IPS-NIHi7 (cell line): ENCODE measurements around the gene MYO1E.
"Not testable (repeated sequence)": the region's sequence is repeated elsewhere in the genome, so short reads cannot be mapped to it uniquely, and the experiment has no call there.

ENCODE experiments used
- DNase-seq: peaks from one replicate; pipeline ENCODE4 v3.0.0; 2012; ENCODE audit warnings: mixed read lengths; ENCODE audit errors: extremely low spot score

MYO1E gene

DNA sequence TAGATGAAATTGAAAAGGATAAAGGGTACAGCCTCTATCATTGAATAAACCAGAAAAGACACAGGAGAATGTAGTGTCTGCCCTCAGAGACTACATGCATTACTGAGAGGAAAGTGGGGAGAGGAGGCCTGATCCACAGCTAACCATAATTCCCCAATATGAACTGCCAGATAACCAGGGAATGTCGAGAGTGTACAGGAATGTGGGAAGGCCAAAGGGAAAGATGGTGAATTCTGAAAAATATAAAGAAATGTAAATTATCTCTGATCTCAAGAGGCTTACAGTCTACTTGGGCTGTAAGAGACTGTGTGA is 22.3 kb downstream of the MYO1E start:
- no peak for DNase-seq

DNA sequence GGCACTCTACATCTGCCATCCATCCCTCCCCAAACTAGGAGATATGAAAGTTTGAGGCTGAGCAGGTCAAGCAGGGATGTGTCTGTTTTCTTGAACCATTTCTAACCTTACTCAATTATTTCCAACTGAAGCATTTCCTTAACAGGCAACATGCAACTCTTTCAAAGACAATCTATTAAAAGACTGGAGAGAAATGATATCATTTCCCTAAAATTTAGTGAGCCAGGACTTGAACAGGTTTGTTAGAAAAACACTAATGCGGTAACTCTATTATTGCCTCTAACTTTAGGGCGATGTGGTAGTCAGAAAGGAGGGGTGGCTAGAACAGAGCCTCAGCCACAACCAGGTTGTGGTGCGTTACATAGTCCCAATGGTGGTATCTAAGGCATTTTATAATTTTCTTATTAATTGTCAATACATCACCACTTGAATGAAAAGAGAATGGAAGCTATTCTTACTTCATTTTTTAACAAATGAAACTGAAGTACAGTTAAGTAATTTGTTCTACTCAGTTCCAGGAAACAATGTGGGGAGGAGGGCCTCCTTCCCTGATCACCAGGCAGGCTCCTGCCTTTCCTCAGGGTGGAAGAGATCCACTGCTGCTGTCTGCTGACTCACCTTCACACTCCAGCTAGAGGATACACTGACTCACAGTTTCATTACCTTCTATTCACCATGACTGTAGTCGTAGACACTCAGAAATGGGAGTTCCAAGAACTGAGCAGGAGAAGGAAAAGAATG is 22.8 kb downstream of the MYO1E start:
- DNase-seq: peak; percentile 72

DNA sequence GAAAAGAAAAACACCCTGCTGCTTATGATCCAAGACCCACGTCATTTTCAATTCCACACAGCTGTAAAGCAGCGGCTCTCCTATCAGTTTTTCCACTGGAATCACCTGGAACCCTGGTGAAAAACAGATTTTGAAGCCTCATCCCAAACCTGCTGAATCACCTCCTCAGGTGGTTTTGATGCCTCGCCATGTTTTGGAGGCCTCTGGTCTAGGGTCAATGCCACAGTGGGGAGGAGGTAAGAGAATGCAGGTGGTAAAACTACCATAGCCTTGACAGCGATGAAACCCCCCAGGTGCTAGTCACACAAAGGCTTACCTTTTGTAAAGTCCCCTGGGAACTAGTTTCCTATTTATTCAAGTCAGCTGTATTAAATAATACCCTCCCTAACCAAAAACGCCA is 24.8 kb downstream of the MYO1E start:
- DNase-seq: no peak

DNA sequence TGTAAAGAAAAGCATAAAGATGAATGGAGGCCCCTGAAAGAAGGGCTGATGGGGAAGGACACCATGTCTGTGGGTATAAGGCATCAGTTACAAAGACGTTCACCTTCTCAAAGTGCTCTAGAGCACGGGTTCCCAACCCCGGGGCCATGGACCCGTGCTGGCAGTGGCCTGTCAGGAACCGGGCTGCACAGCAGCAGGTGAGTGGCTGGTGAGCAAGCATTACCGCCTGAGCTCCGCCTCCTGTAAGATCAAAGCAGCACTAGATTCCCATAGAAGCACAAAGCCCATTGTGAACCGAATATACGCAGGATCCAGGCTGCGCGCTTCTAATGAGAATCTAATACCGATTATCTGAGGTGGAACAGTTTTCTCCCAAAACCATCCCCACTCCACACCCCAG is 25.7 kb downstream of the MYO1E start:
- DNase-seq: no peak

DNA sequence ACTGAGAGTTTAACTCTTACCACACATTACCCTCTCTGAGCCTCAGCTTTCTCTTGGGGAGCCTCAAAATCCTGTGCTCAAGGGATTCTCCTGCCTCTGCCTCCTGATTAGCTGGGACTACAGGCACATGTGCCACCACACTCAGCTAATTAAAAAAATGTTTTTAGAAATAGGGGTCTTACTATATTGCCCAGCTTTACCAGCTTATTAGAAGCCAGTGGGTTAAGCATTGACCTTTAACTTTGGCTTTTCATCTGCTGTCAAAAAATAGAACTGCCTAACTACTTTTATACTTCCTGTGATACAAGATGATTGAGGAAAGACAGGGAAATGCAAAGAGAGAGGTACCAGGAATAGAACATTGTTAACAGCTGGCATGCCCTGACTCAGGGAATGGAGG is 27.3 kb downstream of the MYO1E start:
- DNase-seq: no peak

DNA sequence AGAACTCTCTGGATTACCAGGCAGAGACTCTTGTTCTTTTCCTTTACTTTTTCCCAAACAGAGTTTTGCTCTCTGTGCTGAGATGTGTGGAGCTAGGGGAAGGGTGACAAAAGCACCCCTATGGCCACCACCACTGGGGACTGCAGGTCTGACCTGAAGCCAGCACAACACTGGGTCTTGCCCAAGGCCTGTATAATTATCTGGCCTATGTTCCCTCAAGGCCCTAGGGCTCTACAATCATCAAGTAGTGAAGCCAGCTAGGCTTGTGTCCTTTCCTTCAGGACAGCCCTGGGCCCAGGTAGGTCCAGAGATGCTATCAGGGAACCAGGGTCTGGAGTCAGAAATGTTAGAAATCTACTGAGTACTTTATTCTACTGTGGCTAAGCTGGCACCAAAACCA is 28.4 kb downstream of the MYO1E start:
- no peak for DNase-seq

DNA sequence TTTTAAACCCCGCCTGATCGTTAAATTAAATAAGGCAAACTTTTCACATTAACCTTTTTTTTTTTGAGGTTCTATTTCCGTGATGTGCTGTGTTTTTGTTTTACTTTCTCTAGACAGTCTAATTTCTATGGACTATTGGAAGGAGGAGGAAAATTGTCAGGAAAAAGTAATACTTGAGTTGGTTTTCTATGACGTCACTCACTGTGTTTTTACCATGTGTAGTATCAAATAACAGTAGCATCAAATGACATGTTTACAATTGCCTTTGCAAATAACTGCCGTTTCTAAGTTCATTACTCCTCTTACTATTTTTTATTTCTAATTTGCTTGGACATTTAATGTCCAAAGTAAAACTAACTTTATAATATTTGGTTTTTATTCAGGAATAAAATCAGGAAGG is 32.3 kb downstream of the MYO1E start:
- no peak for DNase-seq

DNA sequence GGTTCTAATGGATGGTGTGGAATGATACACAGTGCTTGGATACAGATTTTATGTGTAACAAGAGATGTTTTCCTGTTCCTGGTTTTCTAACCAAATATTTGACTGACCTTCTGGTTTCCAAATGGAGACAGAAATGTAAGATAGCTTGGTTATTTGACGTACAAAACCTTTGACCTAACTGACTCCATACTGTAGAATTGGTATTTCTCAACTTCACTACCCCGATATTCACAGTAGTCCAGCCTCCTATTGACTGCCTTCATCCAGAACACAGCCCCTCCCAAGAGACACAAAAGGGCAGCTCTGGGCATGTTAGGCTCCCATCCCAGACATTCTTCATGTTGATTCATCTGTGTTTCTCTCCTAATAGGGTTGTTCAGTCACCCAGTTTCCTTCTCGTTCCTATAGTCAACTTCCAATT is 33.4 kb downstream of the MYO1E start:
- DNase-seq: no peak

DNA sequence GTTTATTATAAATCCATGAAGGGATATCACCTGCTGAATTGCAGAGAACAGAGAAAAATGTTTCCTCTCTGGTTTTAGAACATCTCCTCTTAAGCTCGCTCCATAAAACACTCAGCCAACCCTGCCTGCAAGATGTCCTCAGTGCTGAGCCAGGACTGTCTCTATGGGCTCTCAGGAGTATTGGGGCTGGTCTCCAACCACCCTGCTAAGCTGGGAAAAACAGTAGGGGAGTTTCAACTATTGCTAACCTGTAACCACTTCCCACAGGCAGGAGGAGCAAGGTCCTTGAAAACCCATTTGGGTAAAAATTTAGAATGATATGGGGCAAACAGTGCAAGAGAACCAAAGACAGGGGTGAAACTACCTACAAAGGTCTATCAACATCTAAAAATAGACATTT is 34.3 kb downstream of the MYO1E start:
- DNase-seq: no peak

DNA sequence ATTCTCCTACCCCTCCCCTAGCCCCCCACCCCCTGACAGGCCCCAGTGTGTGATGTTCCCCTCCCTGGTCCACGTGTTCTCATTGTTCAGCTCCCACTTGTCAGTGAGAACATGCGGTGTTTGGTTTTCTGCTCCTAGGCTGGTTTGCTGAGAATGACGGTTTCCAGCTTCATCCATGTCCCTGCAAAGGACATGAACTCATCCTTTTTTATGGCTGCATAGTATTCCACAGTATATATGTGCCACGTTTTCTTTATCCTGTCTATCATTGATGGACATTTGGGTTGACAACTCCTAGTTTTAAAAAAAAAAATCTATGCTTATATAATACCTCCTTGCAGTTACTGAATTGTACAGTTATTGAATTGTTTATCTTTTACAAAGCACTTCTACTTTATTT is 35.9 kb downstream of the MYO1E start:
- not testable (repeated sequence) for DNase-seq

DNA sequence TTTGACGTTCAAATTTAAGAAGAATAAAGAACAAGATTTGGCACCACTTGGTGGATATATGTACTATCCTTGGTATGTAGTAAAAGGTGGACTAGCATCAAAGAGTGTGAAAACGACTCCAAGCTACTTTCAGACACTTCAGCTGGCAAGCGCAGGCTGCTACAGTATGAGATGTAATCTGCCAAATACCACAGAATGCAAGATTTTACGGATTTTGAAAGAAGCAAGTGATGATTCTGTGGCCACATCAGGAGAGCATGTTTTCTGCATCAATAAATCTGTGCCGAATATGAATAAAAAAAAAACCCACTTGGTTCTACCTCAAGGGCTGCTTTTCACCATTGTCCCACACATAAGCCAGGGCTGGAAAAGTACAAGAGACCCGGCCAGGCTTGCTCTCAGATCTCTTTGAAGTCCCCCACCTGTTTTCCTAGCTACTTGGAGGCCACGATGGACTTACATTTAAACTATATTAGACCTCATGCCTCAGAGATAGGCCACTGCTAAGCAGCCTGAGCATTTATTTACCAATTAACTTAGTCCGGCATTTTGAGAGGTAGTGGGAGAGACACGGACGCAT is 37.4 kb downstream of the MYO1E start:
- no peak for DNase-seq

DNA sequence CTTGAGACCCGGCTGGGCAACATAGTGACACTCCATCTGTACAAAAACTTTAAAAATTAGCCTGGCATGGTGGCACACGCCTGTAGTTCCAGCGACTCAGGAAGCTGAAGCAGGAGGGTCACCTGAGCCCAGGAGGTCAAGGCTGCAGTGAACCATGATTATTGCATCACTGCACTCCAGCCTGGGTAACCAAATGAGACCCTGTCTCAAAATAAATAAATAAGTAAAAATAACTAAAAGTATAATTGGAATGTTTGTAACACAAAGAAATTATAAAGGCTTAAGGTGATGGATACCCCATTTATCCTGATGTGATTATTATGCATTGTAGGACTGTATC is 38.6 kb downstream of the MYO1E start:
- no peak for DNase-seq

DNA sequence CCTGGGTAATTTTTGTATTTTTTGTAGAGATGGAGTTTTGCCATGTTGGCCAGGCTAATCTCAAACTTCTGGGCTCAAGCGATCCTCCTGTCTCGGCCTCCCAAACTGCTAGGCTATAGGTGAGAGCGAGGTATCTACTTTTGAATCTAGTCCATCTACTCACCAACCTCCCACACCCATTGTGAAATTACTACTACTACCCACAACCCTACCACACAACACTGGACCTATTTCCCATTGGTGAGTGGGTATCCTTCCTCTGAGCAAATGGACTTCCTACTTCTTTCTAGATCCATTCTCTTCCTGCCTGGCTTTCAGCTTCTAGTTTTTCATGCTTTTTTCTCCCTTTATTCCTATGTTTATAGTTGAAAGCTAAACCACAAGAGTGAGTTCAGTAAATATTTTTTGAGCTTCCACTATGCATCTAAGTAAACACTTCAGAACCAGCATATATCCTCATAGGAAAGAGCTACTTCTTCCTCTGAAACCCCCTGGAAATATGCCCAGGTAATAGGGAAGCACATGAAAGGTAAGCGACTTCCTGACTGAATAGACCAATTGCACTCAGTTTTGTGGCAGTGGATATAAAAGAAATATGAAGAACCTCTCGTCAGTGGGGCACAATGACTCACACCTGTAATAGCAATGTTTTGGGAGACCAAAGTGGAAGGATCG is 39.1 kb downstream of the MYO1E start:
- no peak for DNase-seq

DNA sequence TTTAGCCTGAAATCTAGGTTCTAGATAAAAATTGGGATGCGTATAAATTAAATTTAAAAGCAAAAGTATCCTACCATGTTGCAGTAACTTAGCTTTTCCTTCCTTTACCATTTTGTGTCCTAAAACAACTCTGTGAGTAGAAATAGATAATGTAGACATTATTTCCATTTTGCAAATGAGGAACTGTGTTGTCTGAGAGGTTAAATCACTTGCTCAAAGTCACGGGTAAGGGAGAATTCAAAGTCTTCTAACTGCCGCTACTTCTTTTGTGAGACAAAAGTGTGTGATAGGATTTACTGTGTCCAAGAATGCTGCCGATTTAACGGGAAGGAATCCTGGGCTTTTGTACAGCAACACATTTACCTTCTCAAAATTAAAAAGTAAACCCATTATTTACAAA is 40.7 kb downstream of the MYO1E start:
- no peak for DNase-seq

DNA sequence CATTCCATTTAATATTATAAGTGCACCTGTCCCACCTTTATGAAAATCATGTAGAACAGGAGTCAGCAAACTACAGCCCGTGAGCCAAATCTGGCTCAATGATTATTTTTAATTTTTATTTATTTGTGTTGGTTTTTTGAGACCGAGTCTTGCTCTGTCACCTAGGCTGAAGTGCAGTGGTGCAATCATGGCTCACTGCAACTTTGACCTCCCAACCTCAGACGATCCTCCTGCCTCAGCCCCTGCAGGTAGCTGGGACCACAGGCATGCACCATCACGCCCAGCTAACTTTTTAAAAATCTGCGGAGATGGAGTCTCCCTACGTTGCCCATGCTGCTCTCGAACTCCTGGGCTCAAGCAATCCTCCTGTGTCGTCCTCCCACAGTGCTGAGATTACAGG is 42.0 kb downstream of the MYO1E start:
- DNase-seq: no peak

DNA sequence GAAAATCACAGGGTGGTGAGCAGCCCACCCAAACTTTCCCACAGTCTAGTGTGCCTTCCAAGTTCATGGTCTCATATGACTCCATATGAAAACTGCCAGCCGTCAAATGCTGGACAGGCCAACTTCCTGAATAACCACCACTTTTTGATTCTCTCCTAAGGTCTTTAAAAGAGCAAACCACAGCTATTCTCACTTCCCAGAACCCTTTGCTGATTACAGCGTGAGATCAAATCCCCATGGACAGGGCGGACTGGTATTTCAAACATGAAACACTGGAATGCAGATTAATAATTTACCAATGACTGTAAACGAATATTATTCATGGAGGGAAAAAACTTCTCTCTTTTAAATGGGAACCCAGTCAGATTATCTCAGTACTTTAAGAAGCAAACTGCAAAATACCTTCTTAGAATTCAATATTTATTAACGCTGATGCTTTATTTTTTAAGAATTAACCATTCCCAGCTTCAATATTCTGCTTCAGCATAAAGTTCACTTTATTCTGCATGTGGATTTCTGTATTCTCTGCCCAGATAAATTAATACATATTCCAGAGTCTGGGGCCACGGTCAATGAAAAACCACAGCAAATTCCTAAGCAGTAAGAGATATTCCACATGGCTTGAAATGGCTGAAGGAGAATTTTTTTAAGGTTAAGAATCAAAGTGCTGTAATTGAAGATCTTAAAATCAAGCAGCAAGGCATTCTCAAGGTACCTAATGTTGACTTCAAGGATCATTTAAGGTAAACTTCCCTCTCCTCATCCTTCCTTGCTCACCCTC is 42.9 kb downstream of the MYO1E start:
- no peak for DNase-seq

DNA sequence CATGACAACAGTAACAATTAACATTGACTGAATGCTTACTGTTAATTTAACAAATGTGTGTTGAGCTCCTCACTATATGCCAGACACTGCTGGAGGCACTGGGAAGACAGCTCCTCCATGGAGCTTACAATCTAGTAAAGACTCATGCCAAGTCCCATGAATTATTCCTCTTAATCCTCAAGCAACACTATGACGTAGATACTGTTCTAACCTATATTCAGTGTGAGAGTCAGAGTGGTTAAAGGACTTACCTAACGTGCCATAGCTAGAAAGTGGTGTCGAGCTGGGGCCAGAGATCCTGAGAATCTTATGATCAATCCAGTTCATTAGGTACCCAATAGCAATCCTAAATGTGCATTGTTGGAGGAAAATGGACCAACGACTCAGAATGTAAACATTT is 43.6 kb downstream of the MYO1E start:
- no peak for DNase-seq

DNA sequence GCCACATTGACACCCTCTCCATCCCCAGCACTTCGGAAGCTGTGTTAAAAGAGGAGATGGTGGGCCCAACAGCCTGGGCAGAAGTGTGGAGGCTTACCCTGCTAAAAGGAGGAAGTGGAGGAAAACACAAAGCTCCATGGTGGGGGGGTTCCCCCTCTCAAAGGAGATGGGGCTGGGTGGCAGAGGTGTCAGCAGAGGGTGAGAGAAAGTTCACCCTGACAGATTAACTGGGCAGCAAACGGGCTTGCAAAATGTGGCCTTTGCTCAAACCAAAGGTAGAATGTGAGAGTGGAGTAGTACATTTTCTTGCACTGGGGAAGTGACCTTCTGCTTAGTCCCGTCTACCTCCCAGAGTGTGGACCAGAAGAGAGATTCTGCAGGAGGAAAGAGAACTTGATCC is 44.7 kb downstream of the MYO1E start:
- no peak for DNase-seq

DNA sequence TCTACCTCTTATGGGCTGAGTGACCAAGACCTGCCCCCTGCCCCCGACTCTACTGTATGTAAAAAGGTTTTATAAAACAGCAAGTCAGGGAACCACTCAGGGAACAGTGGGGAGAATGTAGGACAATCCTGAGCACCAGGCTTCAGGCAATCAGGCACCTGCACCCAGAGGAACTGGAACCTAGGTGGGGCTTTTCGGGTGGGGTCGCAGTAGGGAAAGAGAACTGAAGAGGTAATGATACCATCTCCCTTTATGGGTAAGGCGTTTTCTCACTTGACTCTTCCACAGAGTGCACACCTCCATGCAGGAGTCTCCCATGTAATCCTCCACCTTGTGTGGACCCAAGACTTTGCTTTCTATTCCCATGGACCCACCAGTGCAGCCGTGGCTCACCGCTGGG is 45.8 kb downstream of the MYO1E start:
- DNase-seq: no peak

DNA sequence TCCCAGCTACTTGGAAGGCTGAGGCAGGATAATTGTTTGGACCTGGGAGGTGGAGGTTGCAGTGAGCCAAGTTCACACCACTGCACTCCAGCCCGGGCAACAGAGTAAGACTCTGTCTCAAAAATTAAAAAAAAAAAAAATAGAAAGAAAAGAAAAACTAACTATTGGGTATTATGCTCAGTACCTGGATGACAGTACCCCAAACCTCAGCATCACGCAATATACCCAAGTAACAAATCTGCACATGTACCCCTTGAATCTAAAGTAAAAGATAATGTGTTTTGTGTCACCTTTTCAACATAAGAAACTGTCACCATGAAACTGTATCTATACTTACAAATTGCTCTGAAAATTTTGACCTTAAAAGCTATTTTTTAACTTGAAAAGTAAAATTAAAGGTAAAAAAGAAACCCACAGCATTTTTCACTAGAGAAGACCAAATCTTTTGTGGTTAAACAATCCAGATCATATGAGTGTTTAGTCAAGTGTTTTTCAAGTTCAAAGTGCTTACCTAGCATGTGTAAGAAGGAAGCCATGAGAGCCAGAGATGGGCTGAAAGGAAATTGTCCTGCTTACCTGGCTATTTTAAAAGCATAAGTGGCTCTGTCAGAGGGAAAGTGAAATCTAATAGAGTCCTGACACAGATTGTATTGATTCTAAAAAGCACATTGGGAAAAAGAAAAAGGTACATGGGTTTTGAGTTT is 50.5 kb downstream of the MYO1E start:
- DNase-seq: no peak

DNA sequence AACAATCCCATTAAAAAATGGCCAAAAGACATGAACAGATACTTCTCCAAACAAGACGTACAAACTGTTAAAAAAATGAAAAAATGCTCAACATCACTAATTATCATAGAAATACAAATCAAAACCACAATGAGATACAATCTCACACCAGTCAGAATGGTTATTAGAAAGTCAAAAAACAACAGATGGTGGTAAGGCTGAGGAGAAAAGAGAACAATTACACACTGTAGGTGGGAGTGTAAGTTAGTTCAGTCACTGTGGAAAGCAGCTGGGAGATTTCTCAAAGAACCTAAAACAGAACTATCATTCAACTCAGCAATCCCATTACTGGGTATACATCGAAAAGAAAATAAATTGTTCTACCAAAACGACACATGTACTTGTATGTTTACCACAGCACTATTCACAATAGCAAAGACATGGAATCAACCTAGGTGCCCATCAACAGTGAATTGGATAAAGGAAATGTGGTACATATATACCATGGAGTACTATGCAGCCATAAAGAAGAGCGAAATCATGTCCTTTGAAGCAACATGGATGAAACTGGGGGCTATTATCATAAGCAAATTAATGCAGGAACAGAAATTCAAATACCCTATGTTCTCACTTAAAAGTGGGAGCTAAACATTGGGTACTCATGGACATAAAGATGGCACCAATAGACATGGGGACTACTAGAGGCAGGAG is 51.5 kb downstream of the MYO1E start:
- DNase-seq: no peak

DNA sequence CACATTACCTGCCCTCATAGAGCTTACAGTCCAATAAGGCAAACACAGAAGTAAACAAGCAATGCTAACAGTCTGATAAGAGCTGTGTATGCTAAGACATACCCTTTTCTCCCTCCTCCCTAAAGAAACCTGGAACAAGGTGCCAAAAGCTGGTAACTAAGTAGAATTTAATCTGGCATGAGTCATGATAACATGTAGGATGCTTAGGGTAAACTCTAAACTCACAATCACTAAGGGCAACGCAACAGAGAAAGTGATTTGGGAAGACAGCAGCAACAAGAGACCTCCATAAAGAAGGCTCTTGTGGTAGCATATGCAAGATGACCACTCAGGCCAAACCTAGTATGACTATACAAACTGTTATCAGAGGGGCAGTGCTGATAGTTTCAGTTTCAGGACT is 55.5 kb downstream of the MYO1E start:
- DNase-seq: no peak
